H1 (cell line): Measurements from ENCODE around the gene AP2A2. TPM values are rescaled to one million over a fixed set of nuclear protein-coding genes. Genes with fewer than 3 reads are reported as not detected.
A peak's percentile ranks its signal among the peaks of the same experiment; 100 is the strongest.

ENCODE experiments used
- ASH2L ChIP-seq: fragments of 200-600, 300-600 bp; sonication (generic); IDR thresholded peaks from one replicate; pipeline ENCODE4 v1.7.1; 2017; ENCODE audit warnings: low read length
- E2F6 ChIP-seq: IDR thresholded peaks from 2 replicates; pipeline ENCODE4 v1.6.1; 2012; ENCODE audit warnings: inconsistent platforms
- KDM5A ChIP-seq: fragments of 200-600 bp; IDR thresholded peaks from 2 replicates; pipeline ENCODE4 v1.7.1; 2012; ENCODE audit warnings: mild to moderate bottlenecking, low read length, inconsistent platforms, mixed read lengths
- POLR2AphosphoS5 ChIP-seq: IDR thresholded peaks from 2 replicates; pipeline ENCODE4 v1.6.1; 2011; ENCODE audit warnings: low read depth, low read length
- POU5F1 ChIP-seq: IDR thresholded peaks from 2 replicates; pipeline ENCODE4 v1.6.1; 2011; ENCODE audit warnings: low read depth, mild to moderate bottlenecking, low read length, moderate library complexity
- RAD21 ChIP-seq, 2 experiments: IDR thresholded peaks in 1 of 2; conservative IDR thresholded peaks in 1 of 2; 2 replicates each; pipeline ENCODE4 v1.6.1; 2011; ENCODE audit warnings: low read depth in 2 of 2, low read length in 2 of 2, improper control_type of control experiment in 1 of 2, inconsistent platforms in 1 of 2, mild to moderate bottlenecking in 1 of 2, moderate library complexity in 1 of 2
- SAP30 ChIP-seq: fragments of 300-600 bp; sonication (generic); IDR thresholded peaks from 2 replicates; pipeline ENCODE4 v1.7.1; 2012; ENCODE audit warnings: low read length, moderate library complexity, mild to moderate bottlenecking, inconsistent platforms; ENCODE audit not compliant: insufficient read depth, insufficient replicate concordance
- SIRT6 ChIP-seq: IDR thresholded peaks from one replicate; pipeline ENCODE4 v1.7.1; 2012; ENCODE audit warnings: low read length, inconsistent platforms
- SP4 ChIP-seq: IDR thresholded peaks from 2 replicates; pipeline ENCODE4 v1.6.1; 2012; ENCODE audit warnings: low read length, inconsistent platforms
- TCF12 ChIP-seq: IDR thresholded peaks from 2 replicates; pipeline ENCODE4 v1.6.1; 2011; ENCODE audit warnings: low read depth, mild to moderate bottlenecking, low read length
- polyA plus RNA-seq, 7 experiments: library from polyadenylated mRNA; depleted of rRNA in 3 of 7; stranded (reverse) in 5 of 7; unstranded in 2 of 7; fragments of >200 nt in 5 of 7; fragments of 200-250 nt in 2 of 7; gene quantifications; 1 replicate in 5 of 7; 2 replicates in 1 of 7; 4 replicates in 1 of 7; pipeline versions ENCODE4 v1.2.1 to v1.2.3, GENCODE V29; 2011 to 2013; ENCODE audit warnings: missing spikeins in 2 of 7, mixed read lengths in 2 of 7
- total RNA-seq: library from RNA; stranded (reverse); fragmentation: NEBNext Ultra II Directional; extraction: Animal tissue kit (Norgen Biotek cat#: 25700); gene quantifications from 2 replicates; pipeline ENCODE4 v1.2.1, GENCODE V29; 2021

Gene AP2A2
- total and polyA plus RNA-seq, 2 of the 8 experiments (the other 6 are each of a cell fraction or from before 2014, with no cell fraction given) = 50.0 to 65.0 TPM

GRCh38 chr11:944711-945470, 19.2 kb downstream of the AP2A2 start (continued):
- peak; percentile 50 to 65 for TF ChIP-seq RAD21 (IDR thresholded peaks at IDR 0.05 in 1 of 2, conservative IDR thresholded peaks at IDR 0.05 in 1 of 2; ENCODE audit: low read depth in 2 of 2, low read length in 2 of 2)
- no peak for TF ChIP-seq SAP30
- peak; percentile 88 for TF ChIP-seq E2F6
- TF ChIP-seq KDM5A = no peak
- no peak for TF ChIP-seq SP4
- peak; percentile 95 for TF ChIP-seq ASH2L
- no peak for TF ChIP-seq SIRT6
- TF ChIP-seq POU5F1 = peak; percentile 98
- peak; percentile 69; the same call in 1 of the 2 replicates for TF ChIP-seq POLR2AphosphoS5
- peak; percentile 56; the same call in 1 of the 2 replicates for TF ChIP-seq TCF12
